PC-3 (cell line): Measurements from ENCODE around the gene HTD2. TPM values are rescaled to one million over a fixed set of nuclear protein-coding genes. Genes with fewer than 3 reads are reported as not detected.

Experiments
- ATAC-seq: fragments of 200-7000 bp; cut with Tn5 transposase; 2 replicates; pipeline ENCODE4 v1.9.1; 2020; ENCODE audit warnings: mild to moderate bottlenecking, moderate library complexity
- BruUV-seq: library from RNA; stranded (reverse); fragments of 400-500 nt; replicated peaks from 2 replicates; lab custom pipeline; 2021; lab: Mats Ljungman, UMichigan
- CTCF ChIA-PET: fragments of 300-600 bp; sonication (Branson Sonifier 250); formaldehyde crosslinking; loops from one replicate; lab custom pipeline; 2022; ENCODE audit warnings: antibody characterized with exemption; lab: Charles Lee
- POLR2A ChIA-PET: fragments of 300-600 bp; sonication (Branson Sonifier 250); formaldehyde crosslinking; loops from one replicate; lab custom pipeline; 2022; ENCODE audit warnings: antibody characterized with exemption; ENCODE audit not compliant: unreplicated experiment; lab: Charles Lee
- DNase-seq: peaks from one replicate; pipeline ENCODE4 v3.0.0-alpha.2; 2015
- H2AFZ ChIP-seq: fragments of 300-600 bp; sonication (generic); 2 replicates; pipeline ENCODE4 v1.6.0; 2016; ENCODE audit warnings: antibody characterized with exemption, low read length
- H3F3A ChIP-seq: fragments of 300-600 bp; sonication (generic); one replicate; pipeline ENCODE4 v1.6.0; 2017; ENCODE audit warnings: antibody characterized with exemption, low read length, control low read depth, mild to moderate bottlenecking; ENCODE audit not compliant: unreplicated experiment
- H3K27ac ChIP-seq: fragments of 300-600 bp; sonication (generic); 2 replicates; pipeline ENCODE4 v1.5.1; 2016; ENCODE audit warnings: mild to moderate bottlenecking, low read length
- H3K27me3 ChIP-seq: fragments of 300-600 bp; sonication (generic); 2 replicates; pipeline ENCODE4 v1.6.1; 2016; ENCODE audit warnings: low read length, mixed read lengths
- H3K36me3 ChIP-seq: fragments of 300-600 bp; sonication (generic); 2 replicates; pipeline ENCODE4 v1.6.1; 2016; ENCODE audit warnings: low read depth, mixed run types, low read length, mixed read lengths
- H3K4me1 ChIP-seq: fragments of 300-600 bp; sonication (generic); 2 replicates; pipeline ENCODE4 v1.5.1; 2016; ENCODE audit warnings: low read length; ENCODE audit not compliant: insufficient read depth
- H3K4me2 ChIP-seq: fragments of 300-600 bp; sonication (generic); 2 replicates; pipeline ENCODE4 v1.6.0; 2016; ENCODE audit warnings: low read length
- H3K4me3 ChIP-seq: fragments of 300-600 bp; sonication (generic); 2 replicates; pipeline ENCODE4 v1.5.1; 2016; ENCODE audit warnings: mild to moderate bottlenecking, low read length, mixed read lengths
- H3K79me2 ChIP-seq: fragments of 300-600 bp; sonication (generic); 2 replicates; pipeline ENCODE4 v1.6.1; 2017; ENCODE audit warnings: low read length, mixed read lengths
- H3K9ac ChIP-seq: fragments of 300-600 bp; sonication (generic); 2 replicates; pipeline ENCODE4 v1.6.0; 2016; ENCODE audit warnings: mild to moderate bottlenecking, low read length
- H3K9me2 ChIP-seq: fragments of 300-600 bp; sonication (generic); replicated peaks from 2 replicates; pipeline ENCODE4 v1.6.1; 2016; ENCODE audit warnings: mixed run types, low read length, mixed read lengths
- H3K9me3 ChIP-seq: fragments of 300-600 bp; sonication (generic); 2 replicates; pipeline ENCODE4 v1.6.1; 2016; ENCODE audit warnings: low read length, mixed read lengths
- H4K20me1 ChIP-seq: fragments of 300-600 bp; sonication (generic); 2 replicates; pipeline ENCODE4 v1.6.1; 2016; ENCODE audit warnings: low read length, mixed read lengths
- CTCF ChIP-seq: fragments of 300-600 bp; sonication (generic); conservative IDR thresholded peaks from 2 replicates; pipeline ENCODE4 v1.5.1; 2017; ENCODE audit warnings: antibody characterized with exemption, low read depth, mild to moderate bottlenecking, low read length
- EZH2 ChIP-seq: fragments of 300-600 bp; sonication (generic); IDR thresholded peaks from one replicate; pipeline ENCODE4 v1.6.1; 2017; ENCODE audit warnings: antibody characterized with exemption, mild to moderate bottlenecking, low read length; ENCODE audit not compliant: unreplicated experiment
- EZH2phosphoT487 ChIP-seq: fragments of 300-600 bp; sonication (generic); IDR thresholded peaks from 2 replicates; pipeline ENCODE4 v1.6.1; 2018; ENCODE audit warnings: mild to moderate bottlenecking, antibody characterized with exemption, low read length, borderline replicate concordance
- intact Hi-C: fragments of 100-400 bp; cut with micrococcal nuclease; formaldehyde crosslinking; loops from 2 replicates; pipeline ENCODE4 v1.9.0; 2023
- total RNA-seq: library from RNA; depleted of rRNA; stranded (reverse); fragments of >200 nt; gene quantifications from 2 replicates; pipeline ENCODE4 v1.2.3, GENCODE V29; 2014

HTD2 gene
- total RNA-seq, 1 experiment from 2014 or later = 6.9 TPM

- no peaks in the 10 kb centered on the region for H3K9me3 ChIP-seq
- H3F3A ChIP-seq = no peaks in the 10 kb centered on the region
- ChIA-PET CTCF (no interaction called here), POLR2A (no interaction called here)
- no peak overlapping the region for H2AFZ ChIP-seq
- intact Hi-C loops = no loop called here
- H4K20me1 ChIP-seq = no peaks in the 10 kb centered on the region
- no peaks in the 10 kb centered on the region for H3K79me2 ChIP-seq
- no peaks in the 10 kb centered on the region for H3K9me2 ChIP-seq
- BruUV-seq = TSS peak; percentile 11
- H3K27ac ChIP-seq = no peak overlapping the region
- no peak for ATAC-seq
- no peak for DNase-seq
- no peak overlapping the region for H3K9ac ChIP-seq
- H3K27me3 ChIP-seq = no peaks in the 10 kb centered on the region
- H3K36me3 ChIP-seq = no peaks in the 10 kb centered on the region
- no peaks in the 10 kb centered on the region for H3K4me1 ChIP-seq
- TF ChIP-seq CTCF (no peak), EZH2 (no peak), EZH2phosphoT487 (no peak)
- H3K4me2 ChIP-seq = no peak overlapping the region
- H3K4me3 ChIP-seq = no peak overlapping the region
These were observed 10.1 kb upstream of the HTD2 start for GRCh38 chr3:58296269-58296668.

GRCh38 chr3:58296843-58297242 lies 9.5 kb upstream of the HTD2 start:
- Histone ChIP-seq H3K27me3 (no peaks in the 10 kb centered on the region), H3K9ac (no peak overlapping the region), H4K20me1 (no peaks in the 10 kb centered on the region), H3K36me3 (no peaks in the 10 kb centered on the region), H3K4me2 (no peak overlapping the region), H3F3A (no peaks in the 10 kb centered on the region), H3K9me2 (no peaks in the 10 kb centered on the region), H3K79me2 (no peaks in the 10 kb centered on the region), H3K4me1 (no peaks in the 10 kb centered on the region), H2AFZ (no peak overlapping the region), H3K27ac (no peak overlapping the region), H3K9me3 (peaks cover 5% of the 10 kb centered on the region), H3K4me3 (no peak overlapping the region)
- no peak for TF ChIP-seq EZH2phosphoT487
- no peak for TF ChIP-seq CTCF
- TF ChIP-seq EZH2 = no peak
- BruUV-seq = no TSS peak
- ChIA-PET CTCF (no interaction called here), POLR2A (no interaction called here)
- no peak for ATAC-seq
- intact Hi-C loops = no loop called here
- DNase-seq = no peak

GRCh38 chr3:58298190-58298589 lies 8.1 kb upstream of the HTD2 start:
- Histone ChIP-seq H3K9ac (no peak overlapping the region), H3K9me3 (peaks cover 8% of the 10 kb centered on the region), H2AFZ (no peak overlapping the region), H3K4me3 (no peak overlapping the region), H3K36me3 (no peaks in the 10 kb centered on the region), H3K27ac (no peak overlapping the region), H3K4me1 (no peaks in the 10 kb centered on the region), H3K4me2 (no peak overlapping the region), H3K27me3 (no peaks in the 10 kb centered on the region), H4K20me1 (no peaks in the 10 kb centered on the region), H3K9me2 (no peaks in the 10 kb centered on the region), H3F3A (no peaks in the 10 kb centered on the region), H3K79me2 (no peaks in the 10 kb centered on the region)
- TF ChIP-seq EZH2phosphoT487 = no peak
- TF ChIP-seq CTCF = no peak
- no peak for TF ChIP-seq EZH2
- no TSS peak for BruUV-seq
- ATAC-seq (peak; percentile 21; the same call in 1 of the 2 replicates), DNase-seq (no peak)
- ChIA-PET POLR2A (no interaction called here), CTCF (interaction anchor here (0.6 to 2.6 kb wide), 4 partner anchors 48 to 127 kb away, joined by 3 to 40 read pairs (median 9); no protein-coding TSS in a partner anchor)
- intact Hi-C loops = no loop called here
